ENCODE data around the gene GPR137B. TPM values are rescaled to one million over a fixed set of nuclear protein-coding genes. Genes with fewer than 3 reads are reported as not detected.

GPR137B gene
- total and polyA plus RNA-seq, 2 of the 4 experiments (the other 2 are of a cell fraction), result 4.5 to 12.3 TPM

DNA sequence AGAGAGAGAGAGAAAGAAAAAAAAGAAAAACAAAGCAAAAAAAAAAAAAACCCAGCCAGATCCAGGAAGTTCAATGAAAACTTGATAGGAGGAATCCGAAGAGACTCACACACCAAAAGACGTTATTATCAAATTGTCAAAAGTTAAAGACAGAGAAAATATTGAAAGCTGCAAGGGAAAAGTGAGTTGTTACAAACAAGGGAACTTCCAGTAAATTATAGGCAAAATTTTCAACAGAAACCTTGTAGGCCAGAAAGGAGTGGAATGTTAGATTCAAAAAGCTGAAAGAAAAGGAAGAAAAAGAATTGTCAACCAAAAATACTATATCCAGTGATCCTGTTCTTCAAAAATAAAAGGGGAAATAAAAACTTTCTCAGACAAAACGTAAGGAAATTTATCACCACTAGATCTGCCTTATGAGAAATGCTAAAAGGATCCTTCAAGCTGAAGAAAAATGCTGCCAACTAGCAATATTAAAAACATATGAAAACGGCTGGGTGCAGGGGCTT, 115.8 kb downstream of the GPR137B start:
- in situ Hi-C loops (cut with MboI; ENCODE audit: low sequenced_read_pairs), result no loop called here
- Histone ChIP-seq H3K9me3 (ENCODE audit: control insufficient read depth, insufficient read depth, low read length) (no peaks in the 10 kb centered on the region), H3K14ac (replicated peaks; ENCODE audit: low read depth, low read length) (no peak overlapping the region), H2BK120ac (ENCODE audit: low read depth, low read length) (no peak overlapping the region), H2AFZ (replicated peaks; ENCODE audit: low read length, poor library complexity) (no peak overlapping the region), H4K91ac (ENCODE audit: insufficient read depth, low read depth, low read length) (no peak overlapping the region), H2BK20ac (ENCODE audit: low read depth, low read length) (no peak overlapping the region), H3K18ac (ENCODE audit: low read depth, low read length) (no peak overlapping the region), H3K4me3 (ENCODE audit: insufficient read depth, low read depth, low read length) (no peak overlapping the region), H3K36me3 (ENCODE audit: control insufficient read depth, insufficient read depth, low read length) (no peaks in the 10 kb centered on the region), H3K9me1 (ENCODE audit: insufficient read depth, low read length) (no peaks in the 10 kb centered on the region), H4K5ac (ENCODE audit: low read depth, low read length) (no peak overlapping the region), H2AK5ac (ENCODE audit: low read depth, low read length) (no peak overlapping the region), H2BK15ac (ENCODE audit: low read depth, low read length) (no peak overlapping the region), H3K4me1 (ENCODE audit: control insufficient read depth, insufficient read depth, low read length) (no peaks in the 10 kb centered on the region), H3K79me1 (ENCODE audit: low read depth in 1 of 2, low read length in 2 of 2) (no peaks in the 10 kb centered on the region), H3K9ac (ENCODE audit: low read depth, low read length) (no peak overlapping the region), H3K4me2 (ENCODE audit: low read depth, low read length) (no peak overlapping the region), H3K27ac (ENCODE audit: insufficient read depth, low read length) (no peak overlapping the region), H3K23ac (ENCODE audit: low read depth, low read length) (no peak overlapping the region), H4K20me1 (ENCODE audit: insufficient read depth, low read length) (no peaks in the 10 kb centered on the region), H2AK9ac (replicated peaks; ENCODE audit: low read depth, low read length, poor library complexity) (no peak overlapping the region), H3K4ac (ENCODE audit: low read depth, low read length) (no peak overlapping the region), H3K27me3 (ENCODE audit: control insufficient read depth, insufficient read depth, low read length) (no peaks in the 10 kb centered on the region), H3K56ac (ENCODE audit: extremely low read depth, insufficient read depth, low read length) (no peak overlapping the region), H4K8ac (ENCODE audit: low read depth in 2 of 2, low read length in 2 of 2) (no peak overlapping the region), H2BK5ac (ENCODE audit: low read depth, low read length, poor library complexity, severe bottlenecking) (no peak overlapping the region)
- dilution Hi-C loops (cut with HindIII; ENCODE audit: low sequenced_read_pairs, unreplicated experiment), result no loop called here
- ATAC-seq (ENCODE audit: low read depth) (no peak), DNase-seq (no peak)
- WGBS, 2 experiments (ENCODE audit: extremely low coverage in 2 of 2, insufficient read length in 1 of 2), result no CpG with 5 or more reads among the region's 4 CpGs
- TF ChIP-seq RCOR1 (IDR thresholded peaks at IDR 0.05; ENCODE audit: insufficient replicate concordance, low read length) (no peak), NFE2L2 (IDR thresholded peaks at IDR 0.05; ENCODE audit: low read depth, low read length) (no peak), RAD21 (IDR thresholded peaks at IDR 0.05; ENCODE audit: low read length) (no peak), SMC3 (IDR thresholded peaks at IDR 0.05; ENCODE audit: low read depth, low read length) (no peak), FOS (IDR thresholded peaks at IDR 0.05; ENCODE audit: low read depth, low read length) (no peak), RFX5 (IDR thresholded peaks at IDR 0.05; ENCODE audit: low read depth, low read length) (no peak), CEBPB (IDR thresholded peaks at IDR 0.05; ENCODE audit: low read depth, low read length) (no peak), MXI1 (IDR thresholded peaks at IDR 0.05; ENCODE audit: borderline replicate concordance, low read depth, low read length) (no peak), BHLHE40 (IDR thresholded peaks at IDR 0.05; ENCODE audit: low read depth, low read length) (no peak), POLR2A (IDR thresholded peaks at IDR 0.05; ENCODE audit: low read depth, low read length) (no peak), MAFK (IDR thresholded peaks at IDR 0.05; ENCODE audit: low read depth, low read length) (no peak), MAZ (IDR thresholded peaks at IDR 0.05; ENCODE audit: borderline replicate concordance, low read depth, low read length) (no peak), CHD1 (IDR thresholded peaks at IDR 0.05; ENCODE audit: low read depth, low read length) (no peak)
- TF ChIP-seq, protein P1, sequence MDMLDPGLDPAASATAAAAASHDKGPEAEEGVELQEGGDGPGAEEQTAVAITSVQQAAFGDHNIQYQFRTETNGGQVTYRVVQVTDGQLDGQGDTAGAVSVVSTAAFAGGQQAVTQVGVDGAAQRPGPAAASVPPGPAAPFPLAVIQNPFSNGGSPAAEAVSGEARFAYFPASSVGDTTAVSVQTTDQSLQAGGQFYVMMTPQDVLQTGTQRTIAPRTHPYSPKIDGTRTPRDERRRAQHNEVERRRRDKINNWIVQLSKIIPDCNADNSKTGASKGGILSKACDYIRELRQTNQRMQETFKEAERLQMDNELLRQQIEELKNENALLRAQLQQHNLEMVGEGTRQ (IDR thresholded peaks at IDR 0.05; ENCODE audit: low read depth, low read length), result no peak
- TF ChIP-seq, protein P2, sequence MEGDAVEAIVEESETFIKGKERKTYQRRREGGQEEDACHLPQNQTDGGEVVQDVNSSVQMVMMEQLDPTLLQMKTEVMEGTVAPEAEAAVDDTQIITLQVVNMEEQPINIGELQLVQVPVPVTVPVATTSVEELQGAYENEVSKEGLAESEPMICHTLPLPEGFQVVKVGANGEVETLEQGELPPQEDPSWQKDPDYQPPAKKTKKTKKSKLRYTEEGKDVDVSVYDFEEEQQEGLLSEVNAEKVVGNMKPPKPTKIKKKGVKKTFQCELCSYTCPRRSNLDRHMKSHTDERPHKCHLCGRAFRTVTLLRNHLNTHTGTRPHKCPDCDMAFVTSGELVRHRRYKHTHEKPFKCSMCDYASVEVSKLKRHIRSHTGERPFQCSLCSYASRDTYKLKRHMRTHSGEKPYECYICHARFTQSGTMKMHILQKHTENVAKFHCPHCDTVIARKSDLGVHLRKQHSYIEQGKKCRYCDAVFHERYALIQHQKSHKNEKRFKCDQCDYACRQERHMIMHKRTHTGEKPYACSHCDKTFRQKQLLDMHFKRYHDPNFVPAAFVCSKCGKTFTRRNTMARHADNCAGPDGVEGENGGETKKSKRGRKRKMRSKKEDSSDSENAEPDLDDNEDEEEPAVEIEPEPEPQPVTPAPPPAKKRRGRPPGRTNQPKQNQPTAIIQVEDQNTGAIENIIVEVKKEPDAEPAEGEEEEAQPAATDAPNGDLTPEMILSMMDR (conservative IDR thresholded peaks at IDR 0.05; ENCODE audit: low read depth, low read length), result no peak
- TF ChIP-seq, protein P3, sequence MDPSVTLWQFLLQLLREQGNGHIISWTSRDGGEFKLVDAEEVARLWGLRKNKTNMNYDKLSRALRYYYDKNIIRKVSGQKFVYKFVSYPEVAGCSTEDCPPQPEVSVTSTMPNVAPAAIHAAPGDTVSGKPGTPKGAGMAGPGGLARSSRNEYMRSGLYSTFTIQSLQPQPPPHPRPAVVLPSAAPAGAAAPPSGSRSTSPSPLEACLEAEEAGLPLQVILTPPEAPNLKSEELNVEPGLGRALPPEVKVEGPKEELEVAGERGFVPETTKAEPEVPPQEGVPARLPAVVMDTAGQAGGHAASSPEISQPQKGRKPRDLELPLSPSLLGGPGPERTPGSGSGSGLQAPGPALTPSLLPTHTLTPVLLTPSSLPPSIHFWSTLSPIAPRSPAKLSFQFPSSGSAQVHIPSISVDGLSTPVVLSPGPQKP (IDR thresholded peaks at IDR 0.05; ENCODE audit: borderline replicate concordance, low read depth, low read length), result no peak
- CTCF ChIA-PET, result interaction anchor here (1.0 kb wide), 1 partner anchor 8 kb away, joined by 3 read pairs; no protein-coding TSS in a partner anchor
- no TSS peak for BruUV-seq (replicated peaks)
- POLR2A ChIA-PET (ENCODE audit: unreplicated experiment), result no interaction called here
- intact Hi-C loops (cut with micrococcal nuclease), result no loop called here
